H4 (cell line): Measurements from ENCODE around the gene NELFA. TPM values are rescaled to one million over a fixed set of nuclear protein-coding genes. Genes with fewer than 3 reads are reported as not detected.

Source experiments
- DNase-seq: peaks from one replicate; pipeline ENCODE4 v3.0.0-alpha.2; 2015; ENCODE audit warnings: low spot score
- total RNA-seq: library from RNA; depleted of rRNA; stranded (reverse); fragments of >200 nt; shearing (Covaris generic); gene quantifications from 2 replicates; pipeline ENCODE4 v1.2.3, GENCODE V29; 2014; rRNA removed

The NELFA gene
- 17.9 and 22.0 TPM in 2 replicates for total RNA-seq

GRCh38 chr4:2008921-2009650 is at the start of gene NELFA:
NELFA (minus strand) TSS chr4:2008974; CDS start chr4:2008959, 15 bp downstream.
- DNase-seq, result peak; percentile 92

GRCh38 chr4:2057382-2058065 is 48.8 kb upstream of the NELFA start:
- DNase-seq, result no peak

GRCh38 chr4:2054217-2054616 is 45.4 kb upstream of the NELFA start:
- no peak for DNase-seq

DNA sequence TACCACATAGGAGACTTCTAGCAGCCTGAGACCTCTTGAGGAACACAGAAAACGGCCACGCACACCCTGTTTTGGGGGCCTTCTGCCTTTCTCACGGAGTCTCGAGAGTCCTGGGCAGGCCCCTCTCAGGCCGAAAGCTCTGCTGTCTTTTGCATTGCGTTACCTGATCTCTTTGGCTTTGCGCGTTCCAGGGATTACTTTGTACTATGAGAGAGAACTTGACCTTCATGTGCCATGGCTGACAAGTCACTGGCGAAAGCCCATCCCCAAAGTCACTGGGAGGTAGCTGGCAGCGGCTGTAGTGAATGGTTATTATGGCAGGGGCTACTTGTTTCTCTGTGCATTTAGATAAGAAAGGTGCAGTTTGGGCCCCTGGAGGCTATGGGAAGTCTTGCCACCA is 42.3 kb upstream of the NELFA start:
- no peak for DNase-seq

GRCh38 chr4:2049811-2050210 is 41.0 kb upstream of the NELFA start:
- no peak for DNase-seq

GRCh38 chr4:2049381-2049780 is 40.6 kb upstream of the NELFA start:
- DNase-seq, result no peak

DNA sequence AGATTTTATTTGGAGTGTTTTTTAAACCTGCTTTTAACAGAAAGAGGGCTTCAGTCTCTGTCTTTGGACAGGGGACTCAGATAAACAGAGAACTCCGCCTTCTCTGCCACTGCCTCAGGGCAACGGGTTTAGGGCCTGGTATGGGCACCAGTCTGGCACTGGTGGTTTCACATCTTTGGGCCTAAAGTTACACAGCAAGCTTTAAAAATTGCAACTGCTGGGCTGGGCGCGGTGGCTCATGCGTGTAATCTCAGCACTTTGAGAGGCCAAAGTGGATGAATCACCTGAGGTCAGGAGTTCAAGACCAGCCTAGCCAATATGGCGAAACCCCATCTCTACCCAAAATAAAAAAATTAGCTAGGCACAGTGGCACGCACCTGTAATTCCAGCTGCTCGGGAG is 40.1 kb upstream of the NELFA start:
- DNase-seq, result peak; percentile 43

DNA sequence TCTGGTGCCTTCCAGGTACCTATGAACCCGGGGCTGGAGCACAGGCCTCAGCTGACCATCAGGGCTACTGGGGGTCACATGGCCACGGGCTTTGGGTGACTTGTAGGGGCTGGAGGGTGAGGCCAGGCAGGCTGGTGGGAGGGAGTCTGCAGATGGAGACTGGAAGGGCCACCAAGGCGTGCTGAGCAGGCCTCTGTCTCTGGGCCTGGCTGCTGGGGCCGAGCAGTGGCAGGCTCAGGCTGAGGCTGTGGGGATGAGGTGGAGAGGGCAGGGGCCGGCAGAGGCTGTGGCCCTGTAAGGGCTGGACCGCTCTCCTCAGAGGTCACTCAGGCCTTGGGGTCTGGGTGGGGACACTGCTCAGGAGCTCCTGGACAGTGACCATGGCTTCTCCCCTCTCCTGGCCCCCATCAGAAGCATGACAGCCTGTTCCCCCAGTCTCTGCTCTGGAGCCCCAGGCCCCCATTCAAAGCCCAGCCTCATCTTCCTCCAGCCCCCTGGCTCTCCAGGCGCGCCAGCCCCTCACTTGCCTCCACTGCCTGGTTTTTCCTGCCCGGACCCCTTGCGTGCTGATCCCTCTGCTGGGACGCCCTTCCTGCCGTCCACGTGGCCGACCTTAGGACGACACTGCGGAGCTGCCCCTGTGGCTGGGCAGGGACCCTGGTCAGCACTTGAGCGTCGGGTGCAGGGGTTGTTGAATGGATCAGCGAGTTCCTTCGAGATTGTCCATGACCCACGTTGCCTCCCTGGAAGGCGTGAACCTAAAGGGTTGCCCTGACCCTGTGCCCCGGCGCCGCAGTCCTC is 39.2 kb upstream of the NELFA start:
- no peak for DNase-seq

GRCh38 chr4:2047031-2047660 is 38.4 kb upstream of the NELFA start:
- no peak for DNase-seq

DNA sequence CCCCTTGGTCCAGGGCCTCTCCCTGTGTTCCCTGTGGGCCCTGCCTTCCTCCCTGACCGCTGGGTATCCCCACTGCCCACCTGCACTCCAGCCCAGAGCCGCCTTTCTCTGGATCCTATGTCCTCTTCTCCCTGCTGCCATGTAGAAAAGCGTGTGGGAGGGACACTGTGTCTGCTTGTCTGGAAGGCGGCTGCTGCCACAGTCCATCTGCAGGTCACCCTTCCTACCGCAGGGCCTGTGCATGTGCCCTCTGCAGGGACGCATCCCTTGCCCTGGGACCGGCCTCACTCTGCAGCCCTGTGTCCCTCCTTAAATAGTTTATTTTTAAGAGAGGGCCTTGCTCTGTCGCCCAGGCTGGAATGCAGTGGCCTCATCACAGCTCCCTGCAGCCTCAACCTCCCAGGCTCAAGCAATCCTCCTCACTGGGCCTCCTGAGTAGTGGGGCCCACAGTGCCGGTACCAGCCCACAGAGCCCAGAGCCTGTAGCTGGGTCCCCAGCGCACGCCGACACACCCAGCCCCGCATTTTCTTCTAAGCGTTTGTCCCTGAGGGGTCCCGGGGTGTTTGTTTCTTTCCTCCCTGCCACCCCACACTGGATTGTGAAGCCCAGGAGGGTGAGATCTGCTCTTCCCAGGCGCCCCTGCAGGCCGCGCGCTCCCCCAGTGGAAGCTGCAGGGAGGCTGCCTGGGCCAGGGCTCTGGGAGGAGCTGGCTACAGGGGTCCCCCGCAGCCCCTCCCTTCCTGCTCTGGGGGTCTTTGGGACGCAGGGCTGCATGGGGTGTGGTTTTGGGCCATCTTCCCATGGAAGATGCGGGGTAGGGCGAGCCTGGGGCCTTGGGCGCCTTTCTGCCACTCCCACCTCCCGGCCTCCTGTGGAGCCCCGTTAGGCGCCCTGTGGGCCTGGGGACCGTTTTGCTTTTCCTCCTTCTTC is 37.5 kb upstream of the NELFA start:
- no peak for DNase-seq

DNA sequence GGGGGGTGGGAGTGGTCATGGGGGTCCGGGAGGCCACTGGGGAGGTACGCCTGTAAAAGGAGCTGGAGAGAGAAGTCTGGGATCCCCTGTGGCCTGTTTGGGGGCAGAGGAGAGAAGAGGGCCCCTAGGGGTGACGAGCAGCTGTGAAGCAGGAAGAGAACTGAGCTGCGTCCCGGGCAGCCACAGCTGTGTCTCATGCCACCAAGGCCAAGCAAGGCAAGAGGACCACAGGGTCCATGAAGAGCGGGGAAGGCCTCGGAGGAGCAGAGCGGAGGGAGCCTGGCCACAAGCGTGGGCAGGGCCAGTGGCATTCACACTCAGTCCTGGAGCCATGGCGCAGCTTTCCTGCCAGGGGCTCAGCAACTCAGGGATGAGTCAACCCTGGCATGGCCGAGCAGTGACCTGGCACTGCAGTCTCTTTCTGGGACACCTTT is 36.8 kb upstream of the NELFA start:
- DNase-seq, result no peak

GRCh38 chr4:2044542-2045517 is 36.1 kb upstream of the NELFA start:
- no peak for DNase-seq

- DNase-seq, result no peak
These were observed 35.3 kb upstream of the NELFA start for GRCh38 chr4:2044119-2044485.

GRCh38 chr4:2043396-2044118 is 34.8 kb upstream of the NELFA start:
- no peak for DNase-seq

DNA sequence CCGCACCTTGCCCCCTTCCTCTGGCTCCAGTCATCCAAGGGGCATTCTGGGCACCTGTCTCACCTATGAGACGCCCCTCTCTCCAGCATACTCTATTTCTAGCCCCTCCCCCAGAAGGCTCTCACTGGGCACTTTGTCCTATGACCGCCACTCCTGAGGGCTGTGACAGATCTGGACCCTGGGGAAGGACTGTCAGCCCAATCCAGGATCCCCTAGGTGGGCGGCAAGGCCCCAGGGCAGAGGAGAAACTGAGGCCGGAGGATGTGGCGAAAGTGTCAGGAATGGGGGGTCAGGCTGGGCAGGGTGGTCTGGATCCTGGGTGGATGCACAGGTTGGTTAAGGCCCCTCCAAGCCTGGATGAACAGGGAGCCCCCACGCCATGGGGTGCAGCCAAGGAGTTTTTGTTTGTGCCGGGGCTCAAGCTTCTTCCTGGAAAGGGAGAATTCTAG is 34.2 kb upstream of the NELFA start:
- no peak for DNase-seq

- DNase-seq, result no peak
These were observed 33.6 kb upstream of the NELFA start for GRCh38 chr4:2042204-2042946.

DNA sequence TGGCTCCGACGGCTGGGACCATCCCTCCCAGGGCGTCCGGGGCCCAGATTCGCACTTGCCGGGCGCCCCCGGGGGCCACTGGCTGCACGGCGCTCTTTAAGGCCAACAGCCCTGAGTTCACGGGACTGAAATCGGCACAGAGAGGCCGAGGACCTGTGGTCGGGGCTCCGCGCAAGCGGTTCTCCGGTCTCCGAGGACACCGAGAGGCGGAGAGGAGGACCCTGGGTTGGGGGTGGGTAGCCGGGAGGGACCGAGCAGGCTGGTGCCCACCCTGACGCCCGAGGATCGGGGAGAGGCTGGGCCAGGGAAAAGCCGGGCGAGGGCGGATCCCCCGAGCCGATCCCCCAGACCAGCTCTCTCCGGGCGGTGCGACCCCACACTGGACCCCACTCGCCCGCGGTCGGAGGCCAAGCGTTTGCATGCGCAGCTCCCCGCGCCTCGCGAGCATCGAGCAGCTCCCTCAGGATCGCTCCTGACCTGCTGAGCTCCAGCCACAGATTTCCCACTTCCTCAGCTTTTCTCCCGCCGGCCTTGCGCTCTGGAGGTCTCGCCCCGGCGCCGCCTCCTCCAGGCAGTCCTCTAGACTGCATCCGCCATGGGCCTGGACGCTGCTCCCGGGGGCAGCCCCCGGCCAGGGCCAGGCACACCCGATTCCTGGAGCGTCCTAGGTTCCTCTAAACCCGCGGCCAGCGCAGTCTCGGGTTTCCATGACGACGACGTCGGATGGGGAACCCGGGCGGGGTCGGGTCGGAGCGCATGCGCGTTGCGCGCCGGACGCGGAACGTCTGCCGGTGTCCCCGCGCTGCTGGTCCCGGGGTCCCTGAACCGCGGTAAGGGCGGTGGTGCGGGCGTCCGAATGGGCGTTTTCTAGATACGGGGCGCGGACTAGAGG is 32.7 kb upstream of the NELFA start:
- DNase-seq, result peak; percentile 78
